ENCODE results near the gene PFKFB3.
"Not testable (repeated sequence)": the region's sequence is repeated elsewhere in the genome, so short reads cannot be mapped to it uniquely, and the experiment has no call there.

The PFKFB3 gene

GRCh38 chr10:6275022-6275997 lies 72.6 kb downstream of the PFKFB3 start:
- DNase-seq: peak; percentile 88

GRCh38 chr10:6276356-6276755 lies 73.6 kb downstream of the PFKFB3 start:
- no peak for DNase-seq

- no peak for DNase-seq
Observed at GRCh38 chr10:6278519-6279120, 75.9 kb downstream of the PFKFB3 start.

GRCh38 chr10:6279540-6280267 lies 77.0 kb downstream of the PFKFB3 start:
- DNase-seq: no peak

- DNase-seq: no peak
Observed at GRCh38 chr10:6280291-6280690, 77.6 kb downstream of the PFKFB3 start.

- no peak for DNase-seq
Observed at GRCh38 chr10:6282454-6282958, 79.8 kb downstream of the PFKFB3 start.

GRCh38 chr10:6283655-6284054 lies 80.9 kb downstream of the PFKFB3 start:
- no peak for DNase-seq

- not testable (repeated sequence) for DNase-seq
Observed at GRCh38 chr10:6290621-6291020, 87.9 kb downstream of the PFKFB3 start.

GRCh38 chr10:6292741-6293151 lies 90.0 kb downstream of the PFKFB3 start:
- no peak for DNase-seq

GRCh38 chr10:6296425-6296824 lies 93.7 kb downstream of the PFKFB3 start:
- DNase-seq: not testable (repeated sequence)

DNA sequence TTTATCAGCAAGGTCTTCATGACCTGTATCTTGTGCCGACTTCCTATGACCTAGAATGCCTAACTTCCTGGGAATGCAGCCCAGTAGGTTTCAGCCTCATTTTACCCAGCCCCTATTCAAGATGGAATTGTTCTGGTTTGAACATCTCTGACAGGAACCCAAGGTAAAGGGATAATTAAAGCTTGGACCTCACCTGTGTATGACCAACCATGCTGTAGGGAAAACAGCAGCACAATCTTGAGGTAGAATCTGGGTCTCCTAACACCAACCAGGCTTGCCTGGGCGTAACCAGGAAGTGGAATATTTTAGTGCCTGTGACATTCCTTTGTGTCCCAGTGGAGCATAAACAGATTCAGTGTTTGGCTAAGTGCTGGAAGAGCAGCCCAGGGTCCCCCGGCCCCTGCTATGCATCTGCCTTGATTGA lies 94.1 kb downstream of the PFKFB3 start:
- no peak for DNase-seq

- DNase-seq: no peak
Observed at GRCh38 chr10:6297522-6297921, 94.8 kb downstream of the PFKFB3 start.

DNA sequence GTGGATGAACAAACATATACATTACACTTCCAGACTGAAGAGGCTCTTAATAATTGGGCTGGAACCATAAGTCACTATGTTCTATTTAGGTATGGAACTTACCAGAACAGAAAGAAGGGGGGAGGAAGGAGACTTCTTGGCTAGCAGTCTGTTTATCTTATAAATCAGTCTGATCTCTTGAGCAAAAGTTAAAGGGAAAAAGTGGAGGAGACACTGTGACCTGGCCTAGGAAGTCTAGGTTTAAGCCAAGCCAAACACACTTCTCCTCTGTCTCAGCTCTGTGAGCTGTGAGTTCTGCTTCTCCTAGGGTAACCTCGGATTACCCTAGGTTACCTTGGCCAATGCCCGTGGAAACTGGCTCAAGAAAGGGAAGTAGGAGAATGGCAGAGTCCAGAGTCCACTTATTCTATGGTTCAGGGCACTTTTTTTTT lies 95.2 kb downstream of the PFKFB3 start:
- DNase-seq: no peak

DNA sequence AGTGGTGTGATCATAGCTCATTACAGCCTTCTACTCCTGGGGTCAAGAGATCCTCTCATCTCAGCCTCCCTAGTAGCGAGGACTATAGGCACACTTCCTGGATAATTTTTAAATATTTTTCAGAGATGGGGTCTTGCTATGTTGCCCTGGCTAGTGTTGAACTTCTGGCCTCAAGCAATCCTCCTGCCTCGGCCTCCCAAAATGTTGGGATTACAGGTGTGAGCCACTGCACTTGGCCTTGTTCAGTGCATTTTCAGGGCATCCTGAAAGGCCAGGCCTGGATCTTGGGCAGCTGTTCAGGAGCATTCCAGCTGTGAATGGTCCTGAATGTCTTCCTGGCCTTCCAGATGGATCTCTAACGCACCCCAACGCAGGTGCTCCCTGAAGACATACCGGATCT lies 95.7 kb downstream of the PFKFB3 start:
- no peak for DNase-seq

GRCh38 chr10:6299234-6299633 lies 96.5 kb downstream of the PFKFB3 start:
- no peak for DNase-seq

DNA sequence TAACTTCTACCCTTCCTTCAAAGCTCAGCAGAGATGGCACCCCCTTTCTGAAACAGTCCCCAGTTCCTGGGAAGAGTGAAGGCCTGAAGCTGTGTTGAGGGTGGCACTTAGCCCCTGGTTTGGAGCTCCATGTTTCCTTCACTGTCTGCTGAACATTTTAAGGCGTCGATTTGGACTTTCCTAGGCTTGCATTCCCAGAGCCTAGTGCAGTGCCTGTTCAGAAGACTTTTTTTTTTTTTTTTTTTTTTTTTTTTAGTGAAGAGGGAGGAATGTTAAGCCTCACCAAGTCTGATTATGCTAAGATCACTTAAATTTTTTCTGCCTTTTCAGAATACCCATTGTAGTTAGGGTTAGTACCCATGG lies 97.0 kb downstream of the PFKFB3 start:
- DNase-seq: no peak

GRCh38 chr10:6300106-6300783 lies 97.5 kb downstream of the PFKFB3 start:
- no peak for DNase-seq

DNA sequence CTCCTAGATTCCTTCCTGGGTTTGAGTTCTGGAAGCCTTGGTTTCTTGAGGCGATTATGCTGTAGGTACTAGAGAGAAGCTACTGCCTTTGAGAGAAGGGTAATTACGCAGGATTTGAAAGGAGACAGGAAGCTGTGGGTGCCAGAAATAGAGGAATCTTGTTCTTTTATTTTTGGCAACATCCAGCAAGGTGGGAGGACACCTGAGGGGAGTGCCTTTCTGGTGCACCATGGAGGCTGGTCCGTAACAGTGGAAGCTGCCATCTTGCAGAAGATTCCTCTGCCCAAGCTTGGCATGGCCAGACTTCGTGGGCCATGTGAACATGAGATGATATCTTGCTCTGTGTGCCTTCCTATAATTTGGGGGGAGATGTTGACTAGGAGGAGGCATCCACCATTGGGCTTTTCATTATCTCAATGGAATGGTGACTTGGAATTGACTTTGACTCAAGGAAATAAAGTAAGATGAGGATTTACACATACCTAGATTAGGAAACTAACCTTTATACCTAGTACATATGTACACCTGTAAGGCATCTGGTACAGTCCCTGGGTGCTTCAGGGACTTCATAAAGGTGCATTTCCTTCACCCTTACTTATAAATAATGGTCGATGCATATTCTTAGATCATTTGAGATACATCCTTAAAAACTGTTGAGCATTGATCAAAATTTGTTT lies 98.2 kb downstream of the PFKFB3 start:
- no peak for DNase-seq

DNA sequence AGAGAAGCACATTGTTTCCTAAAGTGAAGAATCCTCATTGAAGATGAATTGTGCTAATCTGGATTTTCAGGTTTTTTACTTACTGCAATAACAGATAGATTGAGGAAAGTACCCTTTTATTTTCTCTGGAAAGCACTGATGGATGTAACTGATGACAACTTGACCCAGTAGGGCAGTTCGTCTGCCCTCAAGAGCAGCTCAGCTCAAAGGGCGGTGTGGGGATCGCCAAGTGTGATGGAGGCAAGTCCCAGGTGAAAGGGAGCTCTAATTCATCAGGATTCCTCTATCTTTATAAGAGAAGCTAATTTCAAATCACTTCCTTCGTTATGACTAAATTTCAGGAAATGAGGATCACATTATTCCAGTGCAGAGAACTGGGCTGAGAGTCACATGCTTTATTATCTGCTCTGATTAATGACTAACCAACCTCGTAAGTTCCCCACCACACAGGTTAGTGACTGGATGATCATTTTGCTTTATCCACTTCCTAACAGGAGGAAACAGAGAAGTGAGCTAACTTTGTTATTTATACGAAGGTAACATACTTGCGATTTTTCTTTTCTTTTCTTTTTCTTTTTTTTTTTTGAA lies 98.8 kb downstream of the PFKFB3 start:
- no peak for DNase-seq

Measured in activated CD8-positive, alpha-beta memory T cell treated with anti-CD3 and anti-CD28 coated beads, Interleukin-2, amount 50 U/mL, for 4 hours (primary cell).